ENCODE data around the gene KCNQ5.

Gene KCNQ5

GRCh38 chr6:73076211-73076954 lies 454.5 kb downstream of the KCNQ5 start:
- DNase-seq = no peak

- DNase-seq = no peak
These were observed 456.5 kb downstream of the KCNQ5 start for GRCh38 chr6:73078333-73078862.

- DNase-seq = no peak
These were observed 457.2 kb downstream of the KCNQ5 start for GRCh38 chr6:73078908-73079610.

- peak; percentile 51 for DNase-seq
These were observed 457.7 kb downstream of the KCNQ5 start for GRCh38 chr6:73079611-73079955.

GRCh38 chr6:73079978-73080377 lies 458.1 kb downstream of the KCNQ5 start:
- no peak for DNase-seq

GRCh38 chr6:73081955-73082354 lies 460.1 kb downstream of the KCNQ5 start:
- no peak for DNase-seq

GRCh38 chr6:73083886-73084285 lies 462.0 kb downstream of the KCNQ5 start:
- no peak for DNase-seq

- DNase-seq = peak; percentile 26
These were observed 463.6 kb downstream of the KCNQ5 start for GRCh38 chr6:73085443-73085871.

- DNase-seq = no peak
These were observed 464.9 kb downstream of the KCNQ5 start for GRCh38 chr6:73086726-73087125.

GRCh38 chr6:73088138-73088813 lies 466.4 kb downstream of the KCNQ5 start:
- no peak for DNase-seq

GRCh38 chr6:73104921-73105320 lies 483.1 kb downstream of the KCNQ5 start:
- no peak for DNase-seq

GRCh38 chr6:73107016-73107415 lies 485.2 kb downstream of the KCNQ5 start:
- no peak for DNase-seq

- DNase-seq = no peak
These were observed 487.1 kb downstream of the KCNQ5 start for GRCh38 chr6:73108949-73109348.

- no peak for DNase-seq
These were observed 487.8 kb downstream of the KCNQ5 start for GRCh38 chr6:73109659-73110058.

- DNase-seq = no peak
These were observed 494.5 kb downstream of the KCNQ5 start for GRCh38 chr6:73116330-73116729.

GRCh38 chr6:73121421-73121993 lies 499.6 kb downstream of the KCNQ5 start:
- DNase-seq = peak; percentile 48

- DNase-seq = no peak
These were observed 501.9 kb downstream of the KCNQ5 start for GRCh38 chr6:73123632-73124329.

GRCh38 chr6:73129653-73130443 lies 508.0 kb downstream of the KCNQ5 start:
- peak; percentile 76 for DNase-seq

GRCh38 chr6:73131706-73132105 lies 509.8 kb downstream of the KCNQ5 start:
- DNase-seq = no peak

GRCh38 chr6:73134588-73134987 lies 512.7 kb downstream of the KCNQ5 start:
- no peak for DNase-seq

- DNase-seq = no peak
These were observed 518.0 kb downstream of the KCNQ5 start for GRCh38 chr6:73139681-73140383.

Measured in fibroblast of skin of scalp (primary cell).